ENCODE measurements around the gene MT1H. TPM values are rescaled to one million over a fixed set of nuclear protein-coding genes. Genes with fewer than 3 reads are reported as not detected.
"Not testable (repeated sequence)": the region's sequence is repeated elsewhere in the genome, so short reads cannot be mapped to it uniquely, and the experiment has no call there.

Gene MT1H
- total RNA-seq, 1 experiment from 2014 or later: not detected

DNA sequence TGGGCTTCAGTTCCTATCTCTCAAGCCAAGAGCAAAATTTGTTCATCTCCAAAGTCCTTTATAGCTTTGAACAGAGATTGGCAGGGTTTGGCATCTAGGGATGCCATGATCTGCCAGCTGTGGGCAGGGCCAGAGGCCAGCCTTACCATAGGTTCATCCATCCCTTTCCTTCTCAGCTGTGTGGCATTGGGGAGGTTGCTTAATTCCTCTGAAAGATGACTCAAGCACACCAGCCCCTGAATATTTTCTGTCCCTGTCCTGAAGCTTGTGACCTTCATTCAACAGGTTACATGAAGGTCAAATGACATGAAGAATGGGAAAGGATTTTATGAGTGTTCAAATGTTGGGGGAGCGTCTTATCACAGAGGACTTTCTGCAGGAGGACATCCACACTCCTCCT lies 5.1 kb upstream of the MT1H start:
- ChIA-PET CTCF (no interaction called here), POLR2A (ENCODE audit: unreplicated experiment) (no interaction called here)
- Histone ChIP-seq H3K4me2 (no peak overlapping the region), H3F3A (ENCODE audit: insufficient read depth, low read depth) (peaks cover 4% of the 10 kb centered on the region), H4K20me1 (ENCODE audit: insufficient read depth) (no peaks in the 10 kb centered on the region), H3K36me3 (ENCODE audit: low read depth) (no peaks in the 10 kb centered on the region), H3K9me2 (ENCODE audit: insufficient read depth) (no peaks in the 10 kb centered on the region), H3K4me3 (no peak overlapping the region), H3K79me2 (ENCODE audit: low read depth) (no peaks in the 10 kb centered on the region), H3K4me1 (replicated peaks; ENCODE audit: insufficient read depth) (peaks cover 15% of the 10 kb centered on the region), H3K9me3 (ENCODE audit: insufficient read depth, low read depth) (no peaks in the 10 kb centered on the region), H3K27me3 (ENCODE audit: insufficient read depth, low read depth) (peaks cover 8% of the 10 kb centered on the region), H3K27ac (no peak overlapping the region), H2AFZ (no peak overlapping the region)
- no TSS peak for BruUV-seq (replicated peaks)
- intact Hi-C loops (cut with micrococcal nuclease; ENCODE audit: unreplicated experiment): no loop called here
- no peak for DNase-seq
- TF ChIP-seq, protein P1, sequence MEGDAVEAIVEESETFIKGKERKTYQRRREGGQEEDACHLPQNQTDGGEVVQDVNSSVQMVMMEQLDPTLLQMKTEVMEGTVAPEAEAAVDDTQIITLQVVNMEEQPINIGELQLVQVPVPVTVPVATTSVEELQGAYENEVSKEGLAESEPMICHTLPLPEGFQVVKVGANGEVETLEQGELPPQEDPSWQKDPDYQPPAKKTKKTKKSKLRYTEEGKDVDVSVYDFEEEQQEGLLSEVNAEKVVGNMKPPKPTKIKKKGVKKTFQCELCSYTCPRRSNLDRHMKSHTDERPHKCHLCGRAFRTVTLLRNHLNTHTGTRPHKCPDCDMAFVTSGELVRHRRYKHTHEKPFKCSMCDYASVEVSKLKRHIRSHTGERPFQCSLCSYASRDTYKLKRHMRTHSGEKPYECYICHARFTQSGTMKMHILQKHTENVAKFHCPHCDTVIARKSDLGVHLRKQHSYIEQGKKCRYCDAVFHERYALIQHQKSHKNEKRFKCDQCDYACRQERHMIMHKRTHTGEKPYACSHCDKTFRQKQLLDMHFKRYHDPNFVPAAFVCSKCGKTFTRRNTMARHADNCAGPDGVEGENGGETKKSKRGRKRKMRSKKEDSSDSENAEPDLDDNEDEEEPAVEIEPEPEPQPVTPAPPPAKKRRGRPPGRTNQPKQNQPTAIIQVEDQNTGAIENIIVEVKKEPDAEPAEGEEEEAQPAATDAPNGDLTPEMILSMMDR (conservative IDR thresholded peaks at IDR 0.05): no peak
- no peak for TF ChIP-seq EZH2 (IDR thresholded peaks at IDR 0.05; ENCODE audit: low read depth)

DNA sequence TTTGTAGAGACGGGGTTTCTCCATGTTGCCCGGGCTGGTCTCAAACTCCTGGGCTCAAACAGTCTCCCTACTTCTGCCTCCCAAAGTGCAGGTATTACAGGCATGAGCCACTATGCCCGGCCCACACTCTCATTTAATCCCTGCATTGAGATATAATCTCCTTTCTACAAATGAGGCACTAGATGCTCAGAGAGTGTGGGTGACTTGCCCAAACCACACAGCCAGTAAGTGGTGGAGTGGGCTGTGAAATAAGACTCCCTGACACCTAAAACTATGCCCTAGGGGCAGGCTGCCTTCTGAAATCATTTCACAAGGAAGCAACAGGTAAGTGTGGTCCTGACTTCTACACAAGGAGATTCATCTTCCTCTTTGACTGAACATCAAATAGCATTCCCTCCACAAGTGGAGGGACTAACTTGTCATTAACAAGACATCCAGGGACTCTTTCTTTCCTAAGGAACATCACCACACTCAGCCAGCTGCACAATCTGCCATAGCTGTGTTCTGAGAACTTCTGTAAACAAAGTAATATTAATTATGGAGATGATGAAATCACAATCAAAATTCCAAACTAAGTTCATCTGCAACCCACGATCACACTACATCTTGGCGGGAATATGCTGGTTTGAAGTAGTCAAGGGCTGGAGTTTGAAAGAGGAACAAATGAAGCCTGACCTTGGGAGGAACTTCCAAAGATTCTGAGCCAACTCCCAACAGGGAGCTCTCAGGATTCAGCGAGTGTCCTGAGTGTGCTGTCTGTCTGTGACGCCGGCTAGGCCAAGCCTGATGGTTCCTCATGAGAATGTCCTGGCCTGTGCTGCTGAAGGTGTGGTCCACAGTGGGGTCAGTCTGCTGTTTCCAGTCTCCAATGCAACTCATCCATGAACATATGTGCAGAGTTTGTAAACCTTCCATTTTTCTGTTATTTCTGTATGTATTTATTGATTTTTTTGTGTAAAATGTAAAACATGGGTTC lies 4.0 kb upstream of the MT1H start:
- 0 out of 2 replicates have a peak overlapping the region, but pooled peaks have one; percentile 14 for H3K4me2 ChIP-seq
- intact Hi-C loops (cut with micrococcal nuclease; ENCODE audit: unreplicated experiment); H4K20me1 ChIP-seq (ENCODE audit: insufficient read depth); H3K79me2 ChIP-seq (ENCODE audit: low read depth); POLR2A ChIA-PET (ENCODE audit: unreplicated experiment); H3K9me2 ChIP-seq (ENCODE audit: insufficient read depth); BruUV-seq (replicated peaks); H3K4me3 ChIP-seq; H2AFZ ChIP-seq; H3K36me3 ChIP-seq (ENCODE audit: low read depth); H3K27ac ChIP-seq; H3K9me3 ChIP-seq (ENCODE audit: insufficient read depth, low read depth); CTCF ChIA-PET; H3F3A ChIP-seq (ENCODE audit: insufficient read depth, low read depth): not testable (repeated sequence)
- peaks cover 15% of the 10 kb centered on the region for H3K4me1 ChIP-seq (replicated peaks; ENCODE audit: insufficient read depth)
- DNase-seq: peak in 1 of 2 experiments; percentile 69
- H3K27me3 ChIP-seq (ENCODE audit: insufficient read depth, low read depth): peaks cover 10% of the 10 kb centered on the region

DNA sequence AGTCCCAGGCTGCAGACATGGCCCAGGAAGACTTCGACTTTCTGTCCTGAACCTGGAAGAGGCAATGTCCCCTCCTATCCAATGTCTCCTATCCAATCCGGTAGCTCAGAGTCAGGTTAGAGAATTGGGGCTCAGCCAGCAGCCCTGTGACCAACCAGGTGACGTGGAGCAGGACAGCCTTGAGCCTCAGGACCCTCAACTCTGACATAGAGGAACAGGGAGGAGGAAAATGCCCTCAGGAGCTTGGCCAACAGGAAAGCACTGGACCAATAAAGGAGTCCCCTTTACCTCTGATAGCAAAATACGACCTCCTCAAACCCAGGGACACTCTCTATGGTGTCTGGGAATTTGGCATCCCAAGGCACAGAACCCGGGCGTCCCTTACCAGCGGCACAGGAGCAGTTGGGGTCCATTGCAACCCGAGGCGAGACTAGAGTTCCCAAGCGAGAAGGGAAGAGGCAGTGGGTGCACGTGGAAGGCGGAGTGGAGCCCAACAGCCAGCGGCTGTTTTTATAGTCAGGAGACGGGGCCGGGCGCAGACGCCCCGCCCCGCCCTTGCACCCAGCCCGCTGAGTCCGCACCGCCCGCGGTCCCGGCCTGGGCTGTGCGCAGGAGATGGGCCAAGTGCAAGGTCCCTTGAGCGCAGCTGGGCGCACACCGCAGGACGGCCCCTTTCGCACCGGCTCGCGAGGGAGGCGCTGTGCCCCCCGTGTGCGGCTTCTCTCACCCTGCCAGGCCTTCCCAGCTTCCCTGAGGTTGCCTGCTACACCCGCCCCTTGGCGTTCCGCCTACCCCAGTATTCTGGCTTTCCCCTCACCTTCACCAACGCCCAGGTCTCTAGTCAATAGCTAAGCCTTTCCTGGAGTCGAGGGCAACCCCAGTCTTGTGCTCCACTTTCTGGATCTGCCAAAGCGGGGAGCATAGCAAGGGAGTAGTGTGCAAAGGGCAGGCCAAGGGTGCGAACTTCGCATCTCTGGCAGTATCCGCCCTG lies 1.7 kb upstream of the MT1H start, which contains the start of gene MT1G:
Gene MT1G, minus strand, starts transcription at position 485 of the 991 bp plus-strand sequence. Its CDS starts 72 bp downstream, at position 413.
- peaks cover 15% of the 10 kb centered on the region for H3K4me1 ChIP-seq (replicated peaks; ENCODE audit: insufficient read depth)
- H3K79me2 ChIP-seq (ENCODE audit: low read depth): no peaks in the 10 kb centered on the region
- no peak for DNase-seq
- ChIA-PET POLR2A (ENCODE audit: unreplicated experiment) (no interaction called here), CTCF (no interaction called here)
- H3F3A ChIP-seq (ENCODE audit: insufficient read depth, low read depth): peaks cover 4% of the 10 kb centered on the region
- peaks cover 10% of the 10 kb centered on the region for H3K27me3 ChIP-seq (ENCODE audit: insufficient read depth, low read depth)
- intact Hi-C loops (cut with micrococcal nuclease; ENCODE audit: unreplicated experiment): no loop called here
- H3K36me3 ChIP-seq (ENCODE audit: low read depth): no peaks in the 10 kb centered on the region
- no peak for TF ChIP-seq EZH2 (IDR thresholded peaks at IDR 0.05; ENCODE audit: low read depth)
- TF ChIP-seq, protein P1 (conservative IDR thresholded peaks at IDR 0.05): no peak
- no peaks in the 10 kb centered on the region for H4K20me1 ChIP-seq (ENCODE audit: insufficient read depth)
- no peak within 1 kb of the TSS for H2AFZ ChIP-seq
- H3K4me2 ChIP-seq: no peak within 1 kb of the TSS
- H3K4me3 ChIP-seq: no peak within 1 kb of the TSS
- no peak within 1 kb of the TSS for H3K27ac ChIP-seq
- H3K9me2 ChIP-seq (ENCODE audit: insufficient read depth): no peaks in the 10 kb centered on the region
- BruUV-seq (replicated peaks): no TSS peak
- H3K9me3 ChIP-seq (ENCODE audit: insufficient read depth, low read depth): no peaks in the 10 kb centered on the region

All from PC-9 (cell line).